Central memory CD4-positive, alpha-beta T cell (primary cell): ENCODE data around the gene EIF2B5.
"Not testable (repeated sequence)": the region's sequence is repeated elsewhere in the genome, so short reads cannot be mapped to it uniquely, and the experiment has no call there.

Experiments used
- DNase-seq: peaks from one replicate; pipeline ENCODE4 v3.0.0; 2022
- total RNA-seq, 3 experiments: gene quantifications; one replicate each; lab custom pipeline; 2026; lab: John Stamatoyannopoulos, UW

EIF2B5 gene
- 109 to 177 (median 122) reads per million in 3 experiments for total RNA-seq

DNA sequence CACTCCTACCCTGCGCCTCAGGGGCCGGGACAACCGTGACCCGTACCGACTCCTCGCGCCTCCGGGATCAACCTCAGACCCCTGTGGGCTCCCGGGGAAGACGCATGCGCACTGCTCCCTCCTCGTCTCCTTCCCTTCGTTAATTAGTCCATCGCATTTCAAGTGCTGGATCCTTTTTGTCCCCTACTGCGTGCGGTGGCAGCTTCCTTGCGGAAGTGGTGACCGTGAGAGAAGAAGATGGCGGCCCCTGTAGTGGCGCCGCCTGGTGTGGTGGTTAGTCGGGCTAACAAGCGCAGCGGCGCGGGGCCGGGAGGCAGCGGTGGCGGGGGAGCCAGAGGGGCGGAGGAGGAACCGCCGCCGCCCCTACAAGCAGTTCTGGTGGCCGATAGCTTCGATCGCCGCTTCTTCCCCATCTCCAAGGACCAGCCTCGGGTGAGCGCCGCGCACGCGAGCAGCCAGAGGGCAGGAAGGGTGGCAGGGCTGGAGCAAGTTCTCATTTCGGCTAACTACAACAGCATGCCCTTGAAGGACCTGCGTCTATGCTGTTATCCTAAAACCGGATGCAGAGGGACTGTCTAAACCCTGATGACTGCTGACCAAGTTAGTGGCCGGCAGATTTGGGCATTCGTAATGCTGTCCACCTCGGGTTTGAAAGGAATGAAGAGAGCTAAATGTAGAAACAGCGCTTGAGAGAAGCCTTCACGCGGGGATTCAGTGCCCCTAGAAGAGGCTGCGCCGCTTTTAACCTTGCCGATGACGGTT is at the start of gene EIF2B5:
Gene EIF2B5 (plus strand): TSS at position 210 of the 762 bp plus-strand sequence. CDS start 28 bp downstream, at position 238.
- peak; percentile 83 for DNase-seq

DNA sequence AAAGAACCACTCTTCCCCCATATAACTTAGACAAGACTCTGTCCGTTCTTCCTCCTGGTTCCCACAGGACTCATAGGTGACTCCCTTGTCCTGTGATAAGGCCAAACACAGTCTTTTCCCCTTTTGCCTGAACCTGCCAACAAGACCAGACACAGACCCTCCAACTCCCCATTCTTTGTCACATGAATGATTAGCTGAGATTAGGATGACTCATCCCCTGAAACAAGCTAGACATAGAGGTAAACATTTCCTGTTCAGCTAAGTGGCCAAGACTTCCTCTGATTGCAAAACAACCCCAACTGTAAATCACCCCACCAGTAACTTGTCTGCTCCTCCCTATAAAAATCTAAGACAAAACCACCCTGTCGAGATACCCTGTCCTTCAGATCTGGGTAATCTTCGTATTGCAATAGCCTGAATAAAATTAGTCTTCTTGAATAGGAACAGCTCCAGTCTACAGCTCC is 49.7 kb upstream of the EIF2B5 start:
- DNase-seq, result no peak

DNA sequence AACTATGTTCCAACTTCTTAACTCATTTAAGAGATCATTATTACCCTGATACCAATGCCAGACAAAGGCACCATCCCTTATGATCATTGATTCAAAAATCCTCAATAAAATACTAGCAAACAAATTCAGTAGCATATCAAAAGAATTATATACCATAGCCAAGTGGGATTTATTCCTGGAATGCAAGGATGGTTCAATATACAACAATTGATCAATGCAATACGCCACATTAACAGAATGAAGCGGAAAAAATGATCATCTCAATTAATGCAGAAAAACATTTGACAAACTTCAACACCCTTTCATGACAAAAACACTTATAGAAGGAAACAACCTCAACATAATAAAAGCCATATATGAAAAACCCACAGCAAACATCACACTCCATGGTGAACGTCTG is 43.0 kb upstream of the EIF2B5 start:
- DNase-seq, result no peak

DNA sequence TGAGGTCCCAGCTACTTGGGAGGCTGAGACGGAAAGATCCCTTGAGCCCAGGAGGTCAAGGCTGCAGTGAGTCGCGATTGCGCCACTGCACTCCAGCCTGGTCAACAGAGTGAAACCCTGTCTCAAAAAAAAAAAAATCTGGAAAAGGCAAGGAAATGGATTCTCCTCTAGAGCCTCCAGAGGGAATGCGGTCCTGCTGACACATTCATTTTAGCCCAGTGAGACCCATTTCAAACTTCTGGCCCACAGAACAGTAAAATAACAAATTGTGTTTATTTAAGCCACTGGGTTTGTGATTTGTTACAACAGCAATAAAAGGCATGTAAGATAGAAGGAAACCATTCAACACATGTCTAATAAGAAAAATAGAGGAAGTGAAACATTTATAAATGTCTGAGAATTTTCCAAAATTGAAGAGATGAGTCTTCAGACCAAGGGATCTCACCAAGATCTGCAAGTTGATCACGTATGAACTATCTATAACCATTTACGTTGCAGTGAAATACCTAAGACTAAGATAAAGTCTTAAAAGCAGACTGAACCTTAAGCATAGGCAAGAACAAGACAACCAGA is 38.3 kb upstream of the EIF2B5 start, which contains the start of gene HTR3E:
Gene HTR3E (plus strand): TSS at position 254 of the 573 bp plus-strand sequence. CDS start 466 bp downstream, outside the sequence.
- DNase-seq, result no peak

DNA sequence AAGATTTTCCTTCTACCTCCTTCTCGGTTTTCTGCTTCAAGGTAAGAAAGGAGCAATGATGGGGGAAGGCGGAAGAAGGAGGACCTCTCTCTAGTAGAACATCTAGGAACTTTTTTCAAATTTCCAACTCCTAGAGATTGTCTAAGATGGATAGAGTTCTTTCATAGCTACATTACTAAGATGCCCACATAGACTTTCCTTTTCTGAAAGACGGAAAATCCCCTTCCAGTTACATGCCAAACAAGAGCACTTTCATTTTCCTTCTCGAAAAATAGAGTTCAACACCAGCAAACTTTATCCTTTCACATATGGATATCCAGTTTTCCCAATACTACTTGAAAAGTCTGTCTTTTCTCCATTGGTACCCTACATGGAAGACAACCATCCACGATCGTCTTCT is 37.6 kb upstream of the EIF2B5 start:
- DNase-seq, result no peak

- no peak for DNase-seq
Observed at GRCh38 chr3:184099806-184100686, 35.1 kb upstream of the EIF2B5 start.

- no peak for DNase-seq
Observed at GRCh38 chr3:184110316-184110725, 24.8 kb upstream of the EIF2B5 start.

- DNase-seq, result no peak
Observed at GRCh38 chr3:184116017-184116416, 19.1 kb upstream of the EIF2B5 start.

DNA sequence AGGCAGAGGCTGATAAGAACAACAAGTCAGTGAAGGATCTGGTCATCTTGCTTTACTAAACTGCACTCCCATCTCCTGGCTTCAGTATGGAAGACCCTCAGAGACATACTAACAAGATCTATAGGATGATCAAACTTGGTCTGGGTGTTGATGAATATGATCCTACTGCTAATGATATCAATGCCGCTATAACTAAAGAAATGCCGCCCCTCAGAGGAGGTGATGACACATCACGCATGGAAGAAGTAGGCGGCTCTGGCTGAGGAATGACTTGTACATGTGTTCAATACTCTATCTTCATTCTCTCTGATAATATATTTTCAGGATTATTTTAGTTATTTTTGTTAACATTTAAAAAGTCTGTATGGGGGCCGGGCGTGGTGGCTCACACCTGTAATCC is 17.5 kb upstream of the EIF2B5 start:
- DNase-seq, result no peak

DNA sequence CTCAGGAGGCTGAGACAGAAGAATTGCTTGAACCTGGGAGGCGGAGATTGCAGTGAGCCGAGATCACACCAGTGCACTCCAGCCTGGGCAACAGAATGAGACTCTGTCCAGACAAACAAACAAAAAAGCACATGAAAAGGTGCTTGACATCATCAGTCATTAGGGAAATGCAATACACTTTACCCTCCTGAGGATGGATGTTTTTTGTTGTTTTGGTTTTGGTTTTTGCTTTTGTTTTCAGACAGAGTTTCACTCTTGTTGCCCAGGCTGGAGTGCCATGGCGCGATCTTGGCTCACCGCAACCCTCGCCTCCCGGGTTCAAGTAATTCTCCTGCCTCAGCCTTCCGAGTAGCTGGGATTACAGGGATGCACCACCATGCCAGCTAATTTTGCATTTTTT is 14.1 kb upstream of the EIF2B5 start:
- not testable (repeated sequence) for DNase-seq

DNA sequence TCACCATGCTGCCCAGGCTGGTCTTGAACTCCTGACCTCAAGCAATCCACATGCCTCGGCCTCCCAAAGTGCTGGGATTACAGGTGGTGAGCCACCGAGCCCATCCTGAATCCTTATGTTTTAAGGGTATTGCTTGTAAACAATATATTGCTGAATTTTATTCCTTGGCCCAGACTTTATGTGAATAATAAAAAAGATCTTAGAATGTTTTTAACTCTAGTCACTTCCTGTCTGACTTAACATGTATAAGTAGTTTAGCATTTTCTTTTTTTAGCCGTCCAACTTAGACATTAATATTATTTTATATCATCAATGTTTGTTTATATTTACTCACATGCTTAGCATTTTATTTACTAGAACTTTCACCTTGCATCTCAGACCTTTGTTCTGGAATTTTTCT is 9.2 kb upstream of the EIF2B5 start:
- DNase-seq, result no peak

DNA sequence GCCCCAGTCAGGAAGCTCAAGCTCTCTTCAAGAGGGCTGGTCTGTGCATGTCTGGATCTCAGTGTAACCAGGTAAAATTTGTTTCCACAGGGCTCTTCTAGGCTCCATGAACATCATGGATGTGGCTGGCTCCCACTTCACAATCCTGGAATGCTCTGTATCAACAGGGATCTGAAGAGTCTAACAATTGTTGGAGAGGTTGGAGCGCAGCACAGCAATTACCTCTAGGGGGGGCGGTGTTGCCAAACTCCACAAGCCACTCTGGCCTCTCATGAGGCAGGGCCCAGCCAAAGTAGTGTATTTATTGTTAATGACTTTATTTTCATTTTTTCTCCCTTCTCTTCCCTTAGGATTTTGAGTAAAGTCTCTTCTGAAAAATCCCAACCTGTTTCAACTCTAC is 6.1 kb upstream of the EIF2B5 start:
- DNase-seq, result no peak

DNA sequence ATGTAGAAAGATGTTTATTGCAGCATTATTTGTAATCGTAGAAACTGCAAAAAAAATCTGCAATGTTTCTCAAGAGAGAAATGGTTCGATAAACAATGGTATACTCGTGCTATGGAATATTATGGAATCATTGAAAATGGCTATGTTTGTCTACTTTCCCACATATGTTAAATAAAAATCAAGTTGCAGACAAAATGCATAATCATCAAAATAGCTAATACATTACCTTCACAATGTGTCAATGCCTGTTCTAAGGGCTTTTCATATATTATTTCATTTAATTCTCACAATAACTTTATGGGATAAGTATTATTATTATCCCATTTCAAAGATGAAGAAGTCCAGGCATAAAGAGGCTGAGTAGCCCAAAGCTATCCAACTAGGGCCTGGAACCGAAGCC is 2.2 kb upstream of the EIF2B5 start:
- no peak for DNase-seq

- peak; percentile 14 for DNase-seq
Observed at GRCh38 chr3:184133840-184134745, 1.1 kb upstream of the EIF2B5 start.

GRCh38 chr3:184134746-184135148 is 411 bp upstream of the EIF2B5 start:
- DNase-seq, result no peak

- DNase-seq, result no peak
Observed at GRCh38 chr3:184135911-184136260, 728 bp downstream of the EIF2B5 start.

- DNase-seq, result no peak
Observed at GRCh38 chr3:184140436-184140835, 5.3 kb downstream of the EIF2B5 start.

DNA sequence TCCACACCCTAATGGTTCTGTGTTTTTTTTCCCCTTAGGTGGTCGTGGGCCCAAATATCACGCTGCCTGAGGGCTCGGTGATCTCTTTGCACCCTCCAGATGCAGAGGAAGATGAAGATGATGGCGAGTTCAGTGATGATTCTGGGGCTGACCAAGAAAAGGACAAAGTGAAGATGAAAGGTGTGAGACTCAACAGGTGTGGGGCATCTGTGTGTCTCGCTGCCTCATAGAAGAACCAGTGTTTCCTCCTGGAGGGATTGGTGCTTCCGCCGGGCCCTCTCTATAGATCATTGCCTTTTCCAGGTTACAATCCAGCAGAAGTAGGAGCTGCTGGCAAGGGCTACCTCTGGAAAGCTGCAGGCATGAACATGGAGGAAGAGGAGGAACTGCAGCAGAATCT is 7.0 kb downstream of the EIF2B5 start:
- DNase-seq, result no peak

GRCh38 chr3:184143327-184143726 is 8.2 kb downstream of the EIF2B5 start:
- no peak for DNase-seq

- DNase-seq, result no peak
Observed at GRCh38 chr3:184144505-184144904, 9.3 kb downstream of the EIF2B5 start.

GRCh38 chr3:184145111-184145524 is 10.0 kb downstream of the EIF2B5 start:
- peak; percentile 27 for DNase-seq

DNA sequence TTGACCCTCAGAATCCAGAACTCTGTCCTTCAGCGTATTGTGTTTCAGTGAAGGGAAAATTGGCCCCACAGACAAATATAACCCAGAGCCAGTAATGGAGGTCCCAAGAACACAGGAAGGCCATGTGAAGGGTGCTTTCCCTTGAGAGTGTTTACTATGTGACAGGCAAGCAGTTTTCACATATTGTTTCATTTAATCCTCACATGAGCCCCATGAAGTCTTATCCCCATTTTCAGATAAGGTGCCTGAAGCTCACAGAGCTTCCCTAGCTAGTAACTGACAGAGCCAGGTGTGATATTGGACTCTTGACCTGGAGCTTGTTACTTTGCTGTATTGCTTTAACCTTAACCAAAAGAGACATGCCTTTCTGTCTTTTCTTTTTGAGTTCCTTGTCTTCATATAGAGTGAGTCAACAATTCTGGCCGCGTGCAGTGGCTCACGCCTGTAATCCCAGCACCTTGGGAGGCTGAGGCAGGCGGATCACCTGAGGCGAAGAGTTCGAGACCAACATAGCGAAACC is 10.7 kb downstream of the EIF2B5 start:
- DNase-seq, result no peak
